ENCODE results near the gene LINGO4.

Gene LINGO4

GRCh38 chr1:151805066-151805820 lies at the start of gene LINGO4:
TSS of gene LINGO4 (minus strand) at chr1:151805419. CDS start at chr1:151802704, 2,715 bp downstream.
- in situ Hi-C loops (cut with HindIII; ENCODE audit: low sequenced_read_pairs), result no loop called here

DNA sequence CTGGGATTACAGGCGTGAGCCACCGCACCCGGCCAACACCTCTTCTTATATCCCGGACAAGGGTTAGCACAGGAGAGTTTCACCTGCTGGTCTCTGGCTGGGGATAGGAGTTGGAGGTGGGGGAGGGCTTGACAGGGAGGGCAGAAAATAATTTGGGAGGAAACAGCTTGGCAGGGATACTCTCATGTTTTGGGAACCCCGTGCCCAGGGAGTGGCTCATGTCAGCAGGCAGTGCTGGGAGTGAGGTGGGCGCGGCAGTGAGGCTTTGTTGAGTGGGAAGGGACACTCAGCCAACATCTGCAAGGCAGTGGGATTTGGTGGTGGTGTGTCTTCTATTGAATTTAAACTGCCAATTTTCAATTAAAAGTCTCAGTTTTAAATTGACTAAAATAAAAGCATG lies 49.4 kb upstream of the LINGO4 start:
- in situ Hi-C loops (cut with HindIII; ENCODE audit: low sequenced_read_pairs), result no loop called here

- in situ Hi-C loops (cut with HindIII; ENCODE audit: low sequenced_read_pairs), result no loop called here
Measured at GRCh38 chr1:151853411-151853943, 48.3 kb upstream of the LINGO4 start, which contains the start of gene THEM5. TSS of gene THEM5 (minus strand) at chr1:151853712. CDS start at chr1:151853565, 147 bp downstream.

- in situ Hi-C loops (cut with HindIII; ENCODE audit: low sequenced_read_pairs), result no loop called here
Measured at GRCh38 chr1:151852733-151853132, 47.5 kb upstream of the LINGO4 start.

- in situ Hi-C loops (cut with HindIII; ENCODE audit: low sequenced_read_pairs), result no loop called here
Measured at GRCh38 chr1:151851886-151852285, 46.7 kb upstream of the LINGO4 start.

- in situ Hi-C loops (cut with HindIII; ENCODE audit: low sequenced_read_pairs), result no loop called here
Measured at GRCh38 chr1:151849871-151850270, 44.7 kb upstream of the LINGO4 start.

- in situ Hi-C loops (cut with HindIII; ENCODE audit: low sequenced_read_pairs), result no loop called here
Measured at GRCh38 chr1:151849126-151849525, 43.9 kb upstream of the LINGO4 start.

DNA sequence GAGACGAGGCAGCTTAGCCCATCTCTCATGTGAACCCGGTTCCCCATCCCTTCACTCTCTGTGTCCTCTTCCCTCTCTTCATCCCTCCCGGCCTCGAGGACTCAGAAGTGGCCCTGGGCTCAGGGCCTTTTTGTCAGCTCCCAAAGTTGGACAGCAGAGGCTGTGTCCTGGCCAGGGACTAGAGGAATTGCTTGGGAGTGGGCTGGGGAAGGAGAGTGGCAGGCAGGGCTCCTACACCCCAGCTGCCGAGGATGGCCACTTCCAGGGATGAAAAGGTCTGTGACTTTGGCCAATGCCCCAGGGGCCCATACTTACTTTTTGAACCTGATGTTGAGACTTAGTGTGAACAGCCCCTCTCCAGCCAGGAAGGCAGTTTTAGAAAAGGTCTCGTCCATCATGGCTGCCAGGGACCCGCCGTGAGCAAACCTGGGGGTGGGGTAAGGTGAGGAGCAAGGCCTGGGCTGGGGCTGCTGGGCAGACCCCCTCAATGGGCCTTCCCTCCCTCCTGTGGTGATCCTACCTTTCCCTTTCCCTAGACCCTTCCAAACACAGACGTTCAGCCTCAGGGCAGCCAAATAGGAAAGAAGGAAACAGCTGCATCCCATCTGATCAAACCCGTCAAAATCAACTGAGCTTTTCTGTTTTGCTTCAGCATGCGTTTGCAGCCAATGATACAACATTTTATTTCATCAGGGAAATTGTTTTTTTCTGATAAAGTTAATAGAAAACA lies 42.8 kb upstream of the LINGO4 start:
- in situ Hi-C loops (cut with HindIII; ENCODE audit: low sequenced_read_pairs), result no loop called here

GRCh38 chr1:151846686-151847237 lies 41.5 kb upstream of the LINGO4 start:
- in situ Hi-C loops (cut with HindIII; ENCODE audit: low sequenced_read_pairs), result no loop called here

DNA sequence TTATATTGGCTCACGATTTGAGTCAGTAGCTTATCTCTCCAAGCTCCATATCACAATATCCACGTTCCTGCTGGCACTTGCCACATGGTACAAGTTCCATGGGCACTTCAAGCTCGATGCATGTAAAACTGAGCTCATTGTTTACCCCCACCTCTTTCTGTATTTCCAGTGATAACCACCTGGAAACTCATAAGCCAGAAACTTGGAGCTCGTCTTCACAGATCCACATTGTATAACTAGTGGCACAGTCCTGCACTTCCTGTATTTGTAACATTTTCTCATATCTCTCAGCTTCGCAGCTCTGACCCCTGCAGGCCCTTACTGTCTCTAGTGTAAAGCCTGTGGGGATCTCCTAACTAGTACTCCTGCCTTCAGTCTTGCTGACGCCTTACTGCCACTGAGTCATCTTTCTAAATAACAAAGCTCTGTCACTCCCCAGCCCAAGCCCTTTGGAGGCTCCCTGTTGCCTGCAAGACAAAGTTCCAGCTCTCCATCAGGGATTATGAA lies 40.9 kb upstream of the LINGO4 start:
- in situ Hi-C loops (cut with HindIII; ENCODE audit: low sequenced_read_pairs), result no loop called here

DNA sequence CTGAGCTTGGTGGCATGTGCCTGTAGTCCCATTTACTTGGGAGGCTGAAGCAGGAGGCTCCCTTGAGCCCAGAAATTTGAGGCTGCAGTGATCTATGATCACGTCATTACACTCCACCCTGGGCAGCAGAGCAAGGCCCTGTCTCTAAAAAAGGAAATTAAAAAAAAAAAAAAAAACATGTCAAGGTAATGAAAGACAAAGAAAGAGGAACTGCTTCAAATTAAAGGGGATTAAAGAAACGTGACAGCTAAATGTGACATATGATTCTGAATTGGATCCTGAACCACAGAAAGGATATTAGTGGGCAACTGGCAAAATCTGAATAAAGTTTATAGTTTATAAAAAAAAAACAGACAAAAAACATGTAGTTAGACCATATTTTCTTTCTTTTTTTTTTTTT lies 38.2 kb upstream of the LINGO4 start:
- in situ Hi-C loops (cut with HindIII; ENCODE audit: low sequenced_read_pairs), result no loop called here

- in situ Hi-C loops (cut with HindIII; ENCODE audit: low sequenced_read_pairs), result no loop called here
Measured at GRCh38 chr1:151841141-151841540, 35.9 kb upstream of the LINGO4 start.

GRCh38 chr1:151840421-151840820 lies 35.2 kb upstream of the LINGO4 start:
- in situ Hi-C loops (cut with HindIII; ENCODE audit: low sequenced_read_pairs), result no loop called here

DNA sequence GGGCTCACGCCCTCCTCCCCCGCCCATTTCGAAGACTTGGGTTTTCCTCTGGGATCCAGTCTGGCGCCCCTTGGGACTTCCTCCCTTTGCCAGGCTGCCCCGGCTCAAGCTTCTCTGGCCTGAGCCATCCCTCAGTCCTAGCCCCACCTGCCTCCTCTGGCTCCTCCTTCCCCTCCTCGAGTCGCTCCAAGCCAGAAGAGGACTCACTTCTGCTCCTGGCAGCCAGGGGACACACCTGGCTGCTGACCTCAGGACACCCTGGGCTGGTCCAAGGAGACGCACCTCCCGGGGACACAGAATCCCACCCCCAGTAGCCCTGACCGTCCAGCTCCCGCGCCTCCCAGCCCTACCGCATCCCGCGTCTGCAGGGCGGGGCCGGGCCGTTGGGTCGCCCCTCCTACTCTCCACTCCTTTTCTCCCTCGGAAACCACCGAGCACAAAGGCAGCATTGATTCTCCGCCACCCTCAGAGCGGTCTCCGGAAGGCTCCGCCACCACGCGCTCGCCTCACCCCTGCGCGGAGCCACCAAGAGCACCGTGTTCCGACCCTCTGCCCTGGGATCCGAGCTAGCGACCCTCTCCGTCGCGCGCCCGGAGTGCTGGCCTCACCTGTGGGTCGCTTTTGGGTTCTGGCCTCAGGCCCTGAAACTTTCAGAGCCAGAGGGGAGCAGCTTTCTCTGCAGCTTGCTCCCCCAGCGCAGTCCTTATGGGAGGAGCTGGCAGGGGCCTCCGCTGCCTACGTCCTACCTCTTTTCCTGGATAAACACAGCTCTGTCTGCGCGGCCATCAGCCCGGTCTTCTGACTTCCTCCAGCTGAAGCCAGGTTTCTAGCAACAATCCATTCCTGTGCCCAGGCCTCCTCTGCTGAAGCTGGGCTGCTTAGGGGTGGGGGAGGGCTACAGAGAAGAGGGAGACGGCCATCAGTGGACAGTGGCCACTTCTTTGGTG lies 34.5 kb upstream of the LINGO4 start, which contains the start of gene C2CD4D:
TSS of gene C2CD4D (minus strand) at position 364 of the 947 bp plus-strand sequence. CDS start 831 bp downstream, outside the sequence.
- in situ Hi-C loops (cut with HindIII; ENCODE audit: low sequenced_read_pairs), result loop anchor here (10.0 kb wide), 1 partner anchor 225 kb away; the partner anchor contains the start of gene SNX27

DNA sequence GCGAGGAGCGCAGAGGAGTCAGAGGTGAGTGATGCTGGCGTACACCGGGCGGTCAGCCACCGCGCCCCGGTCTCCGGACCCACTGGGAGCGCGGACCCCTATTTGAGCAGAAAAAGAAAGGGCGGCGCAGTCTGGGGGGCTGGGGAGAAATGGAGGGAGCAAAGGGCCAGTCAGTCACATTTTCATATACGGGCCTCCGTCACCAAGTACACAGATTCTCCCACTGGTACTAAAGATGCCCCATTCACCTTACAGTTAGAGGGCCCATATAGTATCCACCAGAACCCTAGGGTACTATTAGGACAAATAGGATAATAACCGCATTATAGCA lies 33.8 kb upstream of the LINGO4 start:
- in situ Hi-C loops (cut with HindIII; ENCODE audit: low sequenced_read_pairs), result loop anchor here (10.0 kb wide), 1 partner anchor 224 kb away; the partner anchor contains the start of gene SNX27

GRCh38 chr1:151838222-151839081 lies 33.2 kb upstream of the LINGO4 start:
- in situ Hi-C loops (cut with HindIII; ENCODE audit: low sequenced_read_pairs), result loop anchor here (10.0 kb wide), 1 partner anchor 224 kb away; the partner anchor contains the start of gene SNX27

- in situ Hi-C loops (cut with HindIII; ENCODE audit: low sequenced_read_pairs), result loop anchor here (10.0 kb wide), 1 partner anchor 223 kb away; the partner anchor contains the start of gene SNX27
Measured at GRCh38 chr1:151837884-151838221, 32.6 kb upstream of the LINGO4 start.

GRCh38 chr1:151837197-151837596 lies 32.0 kb upstream of the LINGO4 start:
- in situ Hi-C loops (cut with HindIII; ENCODE audit: low sequenced_read_pairs), result loop anchor here (10.0 kb wide), 1 partner anchor 222 kb away; the partner anchor contains the start of gene SNX27

GRCh38 chr1:151835596-151835995 lies 30.4 kb upstream of the LINGO4 start:
- in situ Hi-C loops (cut with HindIII; ENCODE audit: low sequenced_read_pairs), result loop anchor here (10.0 kb wide), 1 partner anchor 221 kb away; the partner anchor contains the start of gene SNX27

Measured in DLD1 (cell line).